OCI-LY3 (cell line): Measurements from ENCODE around the gene SMC1B.

Experiments used
- H2AFZ ChIP-seq: fragments of 200-600, 300-600 bp; shearing (Covaris generic); 2 replicates; pipeline ENCODE4 v1.6.0; 2014; ENCODE audit warnings: antibody characterized with exemption, low read depth, low read length
- H3K27ac ChIP-seq: fragments of 200-600, 300-600 bp; sonication (generic); 2 replicates; pipeline ENCODE4 v1.5.1; 2014; ENCODE audit warnings: mild to moderate bottlenecking, low read length, moderate library complexity, mixed read lengths
- H3K27me3 ChIP-seq: fragments of 200-600, 300-600 bp; sonication (generic); 2 replicates; pipeline ENCODE4 v1.6.1; 2014; ENCODE audit warnings: low read depth, low read length, mixed read lengths
- H3K36me3 ChIP-seq: fragments of 200-600, 300-600 bp; sonication (generic); replicated peaks from 2 replicates; pipeline ENCODE3; 2014; ENCODE audit warnings: low read depth, low read length, mixed read lengths
- H3K4me1 ChIP-seq: fragments of 300-600, 200-600 bp; sonication (generic); 2 replicates; pipeline ENCODE4 v1.6.1; 2014; ENCODE audit warnings: low read length, mixed read lengths
- H3K4me2 ChIP-seq: fragments of 200-600, 300-600 bp; sonication (generic); 2 replicates; pipeline ENCODE4 v1.6.1; 2014; ENCODE audit warnings: low read length, mixed read lengths
- H3K4me3 ChIP-seq: fragments of 300-600, 200-600 bp; sonication (generic); 2 replicates; pipeline ENCODE4 v1.5.1; 2014; ENCODE audit warnings: antibody characterized with exemption, mild to moderate bottlenecking, low read length, moderate library complexity
- H3K79me2 ChIP-seq: fragments of 300-600, 200-600 bp; shearing (Covaris generic); 2 replicates; pipeline ENCODE4 v1.6.1; 2014; ENCODE audit warnings: mild to moderate bottlenecking, low read length, mixed read lengths
- H3K9ac ChIP-seq: fragments of 300-600, 200-600 bp; shearing (Covaris generic); 2 replicates; pipeline ENCODE4 v1.6.0; 2014; ENCODE audit warnings: mild to moderate bottlenecking, low read length, moderate library complexity
- H3K9me3 ChIP-seq: fragments of 200-600, 300-600 bp; shearing (Covaris generic); 2 replicates; pipeline ENCODE4 v1.6.1; 2014; ENCODE audit warnings: low read length, mixed read lengths; ENCODE audit not compliant: insufficient read depth
- H4K20me1 ChIP-seq: fragments of 200-600, 300-600 bp; sonication (generic); 2 replicates; pipeline ENCODE4 v1.6.1; 2016; ENCODE audit warnings: low read length, mixed read lengths; ENCODE audit not compliant: insufficient read depth
- CTCF ChIP-seq: fragments of 200-600, 300-600 bp; sonication (generic); IDR thresholded peaks from 2 replicates; pipeline ENCODE4 v1.5.1; 2014; ENCODE audit warnings: antibody characterized with exemption, low read length, low read depth
- EZH2phosphoT487 ChIP-seq: fragments of 200-600 bp; shearing (Covaris generic); IDR thresholded peaks from 2 replicates; pipeline ENCODE4 v1.6.1; 2018; ENCODE audit warnings: antibody characterized with exemption, mixed run types, low read depth

The SMC1B gene

GRCh38 chr22:45308957-45309421 is 104.4 kb downstream of the SMC1B start:
- peak overlapping the region; percentile 78 for H3K4me3 ChIP-seq
- H3K27me3 ChIP-seq: no peaks in the 10 kb centered on the region
- peak overlapping the region; percentile 78 for H3K9ac ChIP-seq
- H3K36me3 ChIP-seq: peaks cover 10% of the 10 kb centered on the region
- H2AFZ ChIP-seq: peak overlapping the region; percentile 45; the same call in 1 of the 2 replicates
- H3K4me1 ChIP-seq: peaks cover 30% of the 10 kb centered on the region
- H4K20me1 ChIP-seq: peaks cover 12% of the 10 kb centered on the region
- H3K79me2 ChIP-seq: peaks cover 40% of the 10 kb centered on the region
- no peaks in the 10 kb centered on the region for H3K9me3 ChIP-seq
- H3K4me2 ChIP-seq: peak overlapping the region; percentile 81
- H3K27ac ChIP-seq: peak overlapping the region; percentile 72
- no peak for TF ChIP-seq CTCF
- TF ChIP-seq EZH2phosphoT487: no peak

GRCh38 chr22:45308391-45308956 is 104.9 kb downstream of the SMC1B start:
- Histone ChIP-seq H4K20me1 (peaks cover 12% of the 10 kb centered on the region), H3K4me3 (peak overlapping the region; percentile 78), H3K4me2 (peak overlapping the region; percentile 81), H3K9ac (peak overlapping the region; percentile 78), H3K27ac (peak overlapping the region; percentile 72; the same call in 1 of the 2 replicates), H3K79me2 (peaks cover 35% of the 10 kb centered on the region), H3K36me3 (peaks cover 8% of the 10 kb centered on the region), H3K9me3 (no peaks in the 10 kb centered on the region), H2AFZ (no peak overlapping the region), H3K27me3 (no peaks in the 10 kb centered on the region), H3K4me1 (peaks cover 25% of the 10 kb centered on the region)
- TF ChIP-seq CTCF (no peak), EZH2phosphoT487 (no peak)

- Histone ChIP-seq H3K27me3 (no peaks in the 10 kb centered on the region), H3K4me1 (peaks cover 30% of the 10 kb centered on the region), H4K20me1 (peaks cover 6% of the 10 kb centered on the region), H2AFZ (no peak overlapping the region), H3K36me3 (no peaks in the 10 kb centered on the region), H3K9me3 (no peaks in the 10 kb centered on the region), H3K79me2 (peaks cover 13% of the 10 kb centered on the region), H3K4me2 (no peak overlapping the region), H3K9ac (no peak overlapping the region), H3K4me3 (no peak overlapping the region), H3K27ac (no peak overlapping the region)
- no peak for TF ChIP-seq CTCF
- TF ChIP-seq EZH2phosphoT487: no peak
Measured at GRCh38 chr22:45306139-45306538, 107.3 kb downstream of the SMC1B start.

- Histone ChIP-seq H3K9ac (no peak overlapping the region), H3K27me3 (no peaks in the 10 kb centered on the region), H3K4me1 (peaks cover 26% of the 10 kb centered on the region), H3K4me2 (no peak overlapping the region), H3K9me3 (no peaks in the 10 kb centered on the region), H3K4me3 (no peak overlapping the region), H3K36me3 (no peaks in the 10 kb centered on the region), H4K20me1 (peaks cover under 1% of the 10 kb centered on the region; the same call in 1 of the 2 replicates), H3K27ac (no peak overlapping the region), H3K79me2 (peaks cover 7% of the 10 kb centered on the region), H2AFZ (no peak overlapping the region)
- TF ChIP-seq CTCF (no peak), EZH2phosphoT487 (no peak)
Measured at GRCh38 chr22:45305456-45306075, 107.8 kb downstream of the SMC1B start.
